ENCODE results near the gene INPP1. TPM values are rescaled to one million over a fixed set of nuclear protein-coding genes. Genes with fewer than 3 reads are reported as not detected.

Gene INPP1
- total RNA-seq, 2 experiments from 2014 or later: 14.7 to 16.1 TPM

- POLR2A ChIA-PET: no interaction called here
- CTCF ChIA-PET: no interaction called here
Observed at GRCh38 chr2:190402986-190403603, 59.7 kb downstream of the INPP1 start.

DNA sequence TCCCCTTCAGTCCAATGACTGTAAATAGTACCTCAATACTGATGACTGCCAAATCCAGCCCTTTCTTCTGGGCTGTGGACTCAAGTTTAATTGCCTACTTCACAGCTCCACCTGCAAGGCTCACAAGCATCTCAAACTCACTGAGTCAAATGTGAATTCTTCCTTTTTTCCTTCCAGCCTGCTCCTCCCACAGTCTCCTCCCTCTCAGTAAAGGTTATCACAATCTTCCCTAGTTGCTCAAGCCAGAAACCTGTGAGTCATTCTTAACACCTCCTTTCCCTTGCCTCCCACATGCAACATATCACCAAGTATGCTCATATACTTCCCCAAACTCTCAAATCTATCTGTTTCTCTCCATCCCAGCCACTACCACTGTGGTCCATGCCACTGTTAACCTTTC, 61.1 kb downstream of the INPP1 start:
- POLR2A ChIA-PET: no interaction called here
- CTCF ChIA-PET: no interaction called here

DNA sequence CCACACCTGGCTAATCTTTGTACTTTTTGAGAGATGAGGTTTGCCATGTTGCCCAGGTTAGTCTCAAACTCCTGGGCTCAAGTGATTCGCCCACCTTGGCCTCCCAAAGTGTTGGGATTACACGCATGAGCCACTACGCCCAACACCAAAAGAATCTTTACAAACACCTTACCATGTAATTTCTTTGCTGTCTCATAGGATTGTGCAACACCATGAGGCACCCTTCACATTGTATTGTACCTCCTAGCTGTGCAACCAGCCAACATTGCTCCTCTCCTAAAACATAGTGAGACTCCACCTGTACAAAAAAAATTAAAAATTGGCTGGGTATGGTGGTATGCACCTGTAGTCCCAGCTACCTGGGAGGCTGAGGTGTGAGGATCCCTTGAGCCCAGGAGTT, 61.7 kb downstream of the INPP1 start:
- ChIA-PET CTCF (no interaction called here), POLR2A (no interaction called here)

- ChIA-PET POLR2A (no interaction called here), CTCF (interaction anchor here (1.7 kb wide), 1 partner anchor 128 kb away, joined by 6 read pairs; the partner anchor contains the start of gene NEMP2)
Observed at GRCh38 chr2:190405995-190406394, 62.6 kb downstream of the INPP1 start.

DNA sequence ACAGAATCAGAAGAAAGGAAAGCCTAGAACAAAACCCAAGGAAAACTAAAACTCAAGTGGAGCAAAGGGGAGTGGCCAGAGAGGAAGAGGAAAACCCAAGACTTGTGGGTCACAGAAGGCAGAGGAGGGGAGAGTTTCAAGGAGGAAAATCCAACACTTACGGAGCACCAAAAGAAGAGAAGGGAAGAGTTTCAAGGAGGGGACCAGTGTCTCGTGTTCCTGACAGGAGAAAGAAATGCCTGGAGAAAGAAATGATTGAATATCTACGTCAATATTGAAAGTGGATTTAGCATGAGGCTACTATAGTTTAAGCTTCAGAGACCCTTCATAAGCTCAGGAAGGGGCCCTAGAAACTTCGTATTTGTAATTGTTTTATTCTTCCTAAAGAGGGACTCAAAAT, 63.4 kb downstream of the INPP1 start:
- CTCF ChIA-PET: interaction anchor here (1.7 kb wide), 1 partner anchor 127 kb away, joined by 6 read pairs; the partner anchor contains the start of gene NEMP2
- POLR2A ChIA-PET: interaction anchor here (0.6 to 1.0 kb wide), 3 partner anchors 26 to 625 kb away, joined by 3 to 8 read pairs (median 7); partner anchors contain the start of gene NEMP2

- ChIA-PET CTCF (interaction anchor here (1.7 kb wide), 1 partner anchor 127 kb away, joined by 6 read pairs; the partner anchor contains the start of gene NEMP2), POLR2A (interaction anchor here (0.6 to 1.0 kb wide), 3 partner anchors 26 to 626 kb away, joined by 3 to 8 read pairs (median 7); partner anchors contain the start of gene NEMP2)
Observed at GRCh38 chr2:190407246-190407661, 63.9 kb downstream of the INPP1 start.

DNA sequence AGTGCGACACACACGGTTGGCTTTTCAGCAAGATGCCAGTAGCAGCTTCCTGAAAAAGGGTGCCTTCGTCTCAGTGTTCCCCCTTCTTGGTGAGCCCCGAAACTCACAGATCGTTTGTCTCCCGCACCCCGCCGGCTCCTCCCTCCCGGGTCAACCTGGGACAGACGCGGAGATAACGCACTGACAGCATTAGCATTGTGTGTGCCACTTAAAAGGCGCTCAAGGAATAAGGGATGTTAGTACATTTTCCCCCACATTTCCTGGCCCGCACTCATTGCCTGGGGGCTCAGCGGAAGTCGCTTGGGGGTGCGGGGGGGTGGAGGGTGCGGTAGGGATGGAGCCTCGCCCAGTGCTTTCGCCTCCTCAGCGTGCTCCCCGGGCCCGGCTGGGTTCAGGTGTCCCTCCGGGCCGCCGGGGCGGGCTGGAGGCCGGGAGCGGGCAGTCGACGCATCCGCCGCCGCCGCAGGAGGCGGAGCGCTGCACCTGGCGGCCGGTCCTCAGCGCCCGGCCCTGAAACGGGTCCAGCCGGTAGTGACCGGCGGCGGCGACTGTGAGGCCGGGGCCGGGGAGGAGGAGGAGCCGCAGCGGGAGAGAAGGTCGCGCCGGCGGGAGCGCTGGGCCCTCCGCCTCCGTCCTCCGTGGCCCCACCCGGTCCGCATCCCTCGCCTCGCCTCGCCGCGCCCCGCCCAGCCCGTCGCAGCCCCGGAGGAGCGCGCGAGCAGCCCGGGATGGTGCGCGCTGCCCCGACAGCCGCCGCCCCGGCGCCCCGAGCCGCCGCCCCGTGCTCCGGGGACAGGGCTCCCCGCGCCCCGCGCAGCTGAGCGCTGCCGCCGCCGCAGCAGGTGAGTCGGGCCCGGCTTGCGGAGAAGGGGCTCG, 64.5 kb downstream of the INPP1 start, which contains the start of gene MFSD6:
MFSD6 (plus strand) TSS at position 694 of the 876 bp plus-strand sequence. CDS start 27,675 bp downstream, outside the sequence.
- ChIA-PET POLR2A (interaction anchor here (0.6 to 1.0 kb wide), 2 partner anchors 25 to 624 kb away, joined by 3 read pairs; partner anchors contain the start of genes ORMDL1 and PMS1), CTCF (interaction anchor here (1.7 kb wide), 1 partner anchor 126 kb away, joined by 6 read pairs; the partner anchor contains the start of gene NEMP2)

GRCh38 chr2:190408538-190409271, 65.3 kb downstream of the INPP1 start:
- ChIA-PET POLR2A (interaction anchor here (0.6 kb wide), 1 partner anchor 624 kb away, joined by 3 read pairs; the partner anchor contains the start of genes ORMDL1 and PMS1), CTCF (no interaction called here)

GRCh38 chr2:190409616-190410015, 66.2 kb downstream of the INPP1 start:
- POLR2A ChIA-PET: no interaction called here
- CTCF ChIA-PET: no interaction called here

- ChIA-PET POLR2A (no interaction called here), CTCF (no interaction called here)
Observed at GRCh38 chr2:190410166-190410565, 66.8 kb downstream of the INPP1 start.

DNA sequence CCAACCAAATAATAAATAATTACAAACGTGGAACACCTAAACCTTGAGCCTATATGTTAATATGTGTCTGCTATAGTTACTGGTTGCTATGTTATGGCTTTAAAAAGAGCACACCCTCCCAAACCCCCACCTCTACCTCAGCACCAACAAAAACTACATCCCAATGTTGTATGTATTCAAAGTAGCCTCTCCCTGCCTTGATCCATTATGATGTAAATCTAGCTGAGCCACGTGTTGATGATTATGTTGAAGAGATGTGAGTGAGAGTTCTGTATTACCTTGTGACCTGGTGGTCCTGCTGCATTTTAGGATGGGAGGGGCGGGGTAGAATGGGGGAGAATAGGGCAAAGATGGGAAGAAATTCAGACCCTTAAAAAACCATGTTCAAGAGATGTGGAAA, 69.6 kb downstream of the INPP1 start:
- POLR2A ChIA-PET: no interaction called here
- CTCF ChIA-PET: interaction anchor here (1.6 kb wide), 1 partner anchor 58 kb away, joined by 4 read pairs; no protein-coding TSS in a partner anchor

DNA sequence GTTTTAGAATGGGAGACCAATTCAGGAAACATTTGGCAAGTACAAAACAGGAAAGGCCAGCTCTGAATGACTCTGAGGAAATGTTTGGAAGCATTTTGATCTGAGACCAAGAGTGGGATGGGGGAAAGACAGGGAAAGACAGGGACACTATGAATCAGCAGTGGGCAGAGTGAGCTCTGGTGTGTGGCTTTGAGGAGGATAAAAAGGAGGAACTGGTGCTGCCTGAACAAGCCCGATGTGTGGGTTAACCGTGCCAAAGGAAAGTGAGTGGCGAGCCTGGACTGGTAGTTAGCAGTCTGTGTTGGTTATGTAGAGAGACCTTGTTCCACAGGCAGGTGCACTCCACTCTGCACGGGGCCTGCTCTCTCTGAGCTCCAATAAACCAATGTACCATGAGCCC, 70.0 kb downstream of the INPP1 start:
- CTCF ChIA-PET: interaction anchor here (1.6 kb wide), 1 partner anchor 58 kb away, joined by 4 read pairs; no protein-coding TSS in a partner anchor
- POLR2A ChIA-PET: no interaction called here

GRCh38 chr2:190415251-190415650, 71.9 kb downstream of the INPP1 start:
- ChIA-PET POLR2A (no interaction called here), CTCF (interaction anchor here (1.6 kb wide), 1 partner anchor 233 kb away, joined by 3 read pairs; no protein-coding TSS in a partner anchor)

- CTCF ChIA-PET: interaction anchor here (1.6 kb wide), 1 partner anchor 232 kb away, joined by 3 read pairs; no protein-coding TSS in a partner anchor
Observed at GRCh38 chr2:190415794-190416775, 72.7 kb downstream of the INPP1 start.

DNA sequence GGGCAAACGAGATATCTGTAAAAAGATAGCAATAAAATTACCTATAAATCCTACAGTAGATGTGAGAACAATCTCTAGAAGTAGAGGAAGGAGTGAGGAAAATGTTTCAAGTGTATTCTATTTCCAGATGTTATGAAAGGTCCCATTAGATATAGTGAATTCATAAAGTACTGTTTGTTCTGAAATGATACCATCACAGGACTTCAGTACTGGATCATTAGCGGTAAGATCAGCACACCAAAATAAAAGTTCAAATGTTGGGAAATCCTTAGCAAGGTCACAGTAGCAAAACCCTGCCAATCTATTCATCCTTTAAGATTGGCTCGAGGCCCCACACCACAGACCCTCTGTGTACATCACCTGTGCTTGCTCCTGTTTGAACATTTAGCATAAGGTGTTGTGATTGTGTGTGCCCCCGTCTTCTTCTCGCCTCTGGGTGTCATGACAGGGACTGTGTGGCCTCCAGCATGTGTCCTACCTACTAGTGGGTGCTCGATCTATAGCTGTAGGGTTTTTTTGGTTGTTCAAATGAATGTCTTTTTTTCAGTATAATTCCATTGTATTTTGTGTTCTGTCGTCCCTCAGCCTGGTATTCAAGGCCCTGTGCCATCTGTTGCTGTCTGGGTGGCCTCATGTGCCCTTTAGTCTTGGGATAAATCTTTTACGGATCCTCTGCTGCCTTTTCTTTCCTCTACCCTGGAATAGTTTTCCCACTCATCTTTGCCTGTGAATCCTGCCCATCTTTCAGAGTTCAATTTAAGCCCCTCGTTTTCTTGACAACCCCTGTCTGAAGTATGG, 73.9 kb downstream of the INPP1 start:
- POLR2A ChIA-PET: no interaction called here
- CTCF ChIA-PET: no interaction called here

More at GRCh38 chr2:190415794-190416775, 72.7 kb downstream of the INPP1 start:
- POLR2A ChIA-PET: no interaction called here

DNA sequence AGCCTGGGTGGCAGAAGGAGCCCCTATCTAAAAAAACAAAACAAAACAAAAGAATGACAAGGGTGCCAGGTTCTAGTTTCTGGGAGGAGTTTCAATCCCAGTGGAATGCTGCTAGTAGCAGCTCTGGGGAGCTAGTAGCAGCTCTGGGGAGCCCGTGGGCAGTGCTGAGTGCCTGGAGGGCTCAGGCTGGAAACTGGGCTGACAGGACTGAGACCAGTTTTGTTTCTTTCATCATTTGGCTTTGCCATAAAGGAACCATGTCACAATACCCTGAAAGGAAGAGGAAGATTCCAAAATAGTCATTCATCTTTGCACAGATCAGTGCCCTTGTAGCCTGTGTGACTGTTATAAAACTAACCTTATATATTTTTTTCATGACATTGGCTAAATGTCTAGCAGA, 75.3 kb downstream of the INPP1 start:
- POLR2A ChIA-PET: no interaction called here

DNA sequence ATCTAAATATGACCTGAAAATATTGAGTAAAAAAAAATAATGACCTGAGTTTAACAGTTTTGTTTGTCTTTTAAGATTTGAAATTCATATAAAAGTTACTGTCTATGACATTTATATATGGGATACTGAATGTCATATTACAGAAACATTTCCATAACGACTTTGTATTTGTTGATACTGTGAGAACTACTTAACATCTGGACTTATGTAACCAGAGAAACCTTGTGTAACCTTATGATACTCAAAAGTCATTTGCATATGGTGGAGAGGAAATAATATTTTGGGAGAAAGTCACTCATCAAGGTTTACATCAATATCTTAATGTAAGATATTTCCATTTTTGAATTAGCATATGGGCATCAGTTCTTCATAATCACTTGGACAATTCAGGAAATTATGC, 77.4 kb downstream of the INPP1 start:
- CTCF ChIA-PET: no interaction called here
- POLR2A ChIA-PET: no interaction called here

More for the DNA sequence above, 75.3 kb downstream of the INPP1 start:
- CTCF ChIA-PET: no interaction called here
